Epidermal melanocyte (primary cell): ENCODE data around the gene FRAS1.
"Not testable (repeated sequence)": the region's sequence is repeated elsewhere in the genome, so short reads cannot be mapped to it uniquely, and the experiment has no call there.

Source experiments
- DNase-seq: peaks from one replicate; pipeline ENCODE4 v3.0.0; 2011; ENCODE audit warnings: low spot score; ENCODE audit not compliant: insufficient read length

The FRAS1 gene

DNA sequence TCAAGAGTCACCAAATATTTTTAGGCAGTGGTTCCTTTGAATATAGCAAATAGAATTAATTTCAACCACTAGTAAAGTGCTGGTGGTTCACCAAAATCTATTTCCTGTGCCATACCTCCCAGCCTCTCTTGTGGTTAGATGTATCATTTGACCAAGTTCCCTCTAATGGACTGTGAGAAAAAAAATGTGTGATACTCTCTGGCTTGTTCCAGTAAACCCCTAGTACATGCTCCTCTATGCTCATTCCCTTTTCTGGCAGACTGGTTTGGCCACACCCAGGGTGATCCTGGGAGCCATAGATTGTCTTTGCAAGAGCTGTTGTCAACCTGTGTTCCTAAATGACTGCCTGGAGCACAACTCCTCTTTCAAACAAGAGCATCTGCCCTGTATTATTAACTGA, 109.5 kb downstream of the FRAS1 start:
- no peak for DNase-seq

DNA sequence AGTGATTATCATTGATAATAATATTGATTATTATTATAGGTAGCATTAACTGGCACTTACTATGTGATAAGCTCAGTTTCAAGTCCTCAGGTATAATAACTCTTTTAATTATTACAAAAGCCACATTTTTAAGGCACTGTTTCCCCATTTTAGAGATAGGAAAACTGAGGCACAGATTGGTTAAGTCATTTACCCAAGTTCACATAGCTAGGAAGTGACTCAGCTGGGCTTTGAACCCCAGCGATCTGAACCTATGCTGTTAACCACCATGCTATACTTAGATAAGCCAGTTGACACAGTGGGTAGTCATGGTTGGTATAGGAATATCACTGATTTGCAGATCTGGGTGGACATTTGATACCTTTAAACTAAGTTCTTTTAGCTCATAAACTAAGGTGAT, 110.4 kb downstream of the FRAS1 start:
- no peak for DNase-seq

DNA sequence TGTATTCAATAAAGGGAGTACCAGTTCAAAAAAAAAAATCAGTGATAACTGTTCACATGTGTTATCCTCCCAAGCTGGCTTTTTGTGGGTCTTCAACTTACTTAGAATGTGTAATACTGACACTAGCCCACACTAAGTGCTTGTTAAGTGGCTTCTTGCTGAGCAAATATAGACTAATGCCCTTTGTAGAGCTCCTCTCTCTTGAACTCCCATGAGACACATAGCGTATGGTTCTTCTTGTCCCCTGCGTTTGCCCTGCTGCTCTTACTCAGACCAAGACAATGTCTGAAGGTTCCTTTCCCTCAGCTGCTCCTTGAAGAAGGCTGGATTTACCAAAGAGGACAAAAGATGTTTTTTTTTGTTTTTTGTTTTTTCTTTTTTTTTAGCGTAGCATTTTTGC, 110.9 kb downstream of the FRAS1 start:
- no peak for DNase-seq

DNA sequence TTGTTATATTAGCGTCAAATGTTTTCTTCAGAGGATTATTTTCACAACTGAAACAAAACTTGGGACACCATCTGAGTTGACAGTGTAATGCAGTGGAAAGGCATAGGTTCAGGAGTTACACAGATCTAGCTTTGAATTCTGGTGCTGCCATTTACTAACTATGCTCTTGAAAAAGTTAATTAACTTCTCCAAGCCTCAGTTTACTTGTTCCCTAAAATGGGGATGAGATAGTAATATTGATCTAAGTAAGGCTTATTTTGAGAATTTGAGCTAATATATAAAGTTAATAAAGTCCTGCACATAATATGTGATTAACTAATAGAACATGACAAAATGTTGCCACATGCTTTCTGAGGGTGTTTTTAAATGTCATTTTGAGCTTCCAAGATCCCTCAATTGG, 112.6 kb downstream of the FRAS1 start:
- no peak for DNase-seq

DNA sequence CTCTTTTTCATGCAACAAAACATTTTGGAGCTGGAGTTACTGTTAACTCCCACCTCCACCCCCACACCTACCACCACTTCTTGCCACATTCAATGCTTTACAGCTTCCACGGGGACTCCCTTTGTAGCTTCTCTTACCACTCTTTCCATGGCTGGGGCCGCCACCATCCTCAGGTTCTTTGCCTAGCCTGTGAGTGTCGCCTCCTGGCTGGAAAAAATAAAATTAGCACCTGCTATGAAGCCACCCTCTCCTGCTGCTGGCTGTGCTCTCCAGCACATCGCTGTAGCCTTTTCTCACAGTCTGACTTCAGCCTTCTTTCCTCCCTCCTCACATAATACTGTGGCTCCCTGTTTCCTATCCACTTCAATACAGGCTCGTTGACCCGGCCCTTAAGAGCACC, 114.4 kb downstream of the FRAS1 start:
- DNase-seq: no peak

DNA sequence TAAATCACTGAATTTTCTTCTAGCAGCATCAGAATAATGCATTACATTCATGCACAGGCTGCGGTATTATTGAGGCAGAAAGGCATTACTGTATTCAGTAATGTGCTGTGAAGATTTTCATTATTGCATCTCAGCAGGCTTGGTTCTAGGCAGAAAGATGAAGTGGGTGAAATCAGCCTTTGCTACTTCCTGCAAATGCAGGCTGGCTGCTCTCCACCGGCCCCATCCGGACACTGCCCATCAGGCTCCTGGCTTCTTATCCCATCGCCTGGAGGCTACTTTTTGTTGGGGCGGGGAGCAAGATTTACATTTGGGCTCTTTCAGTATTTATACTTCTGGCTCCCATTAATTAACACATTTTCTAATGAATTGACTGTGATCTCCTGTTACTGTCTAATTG, 117.8 kb downstream of the FRAS1 start:
- no peak for DNase-seq

DNA sequence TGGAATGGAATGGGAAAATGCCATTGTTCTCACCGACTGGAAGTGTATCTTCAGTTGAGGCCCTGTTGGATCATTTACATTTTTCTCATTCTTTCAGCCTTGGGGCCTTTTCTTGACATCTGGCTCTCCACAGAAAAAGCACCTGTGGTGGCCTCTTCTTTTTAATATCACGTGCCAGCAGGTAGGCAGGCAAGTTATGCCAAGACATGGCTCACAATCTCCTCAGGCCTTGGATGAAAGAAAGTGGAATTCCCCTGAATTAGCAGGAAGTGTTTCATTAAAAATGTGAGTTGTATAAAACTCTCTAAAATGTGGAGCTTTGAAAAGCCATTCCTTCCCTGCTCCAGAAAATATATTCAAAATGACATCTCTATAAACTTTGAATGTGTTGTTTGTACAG, 122.1 kb downstream of the FRAS1 start:
- DNase-seq: no peak

DNA sequence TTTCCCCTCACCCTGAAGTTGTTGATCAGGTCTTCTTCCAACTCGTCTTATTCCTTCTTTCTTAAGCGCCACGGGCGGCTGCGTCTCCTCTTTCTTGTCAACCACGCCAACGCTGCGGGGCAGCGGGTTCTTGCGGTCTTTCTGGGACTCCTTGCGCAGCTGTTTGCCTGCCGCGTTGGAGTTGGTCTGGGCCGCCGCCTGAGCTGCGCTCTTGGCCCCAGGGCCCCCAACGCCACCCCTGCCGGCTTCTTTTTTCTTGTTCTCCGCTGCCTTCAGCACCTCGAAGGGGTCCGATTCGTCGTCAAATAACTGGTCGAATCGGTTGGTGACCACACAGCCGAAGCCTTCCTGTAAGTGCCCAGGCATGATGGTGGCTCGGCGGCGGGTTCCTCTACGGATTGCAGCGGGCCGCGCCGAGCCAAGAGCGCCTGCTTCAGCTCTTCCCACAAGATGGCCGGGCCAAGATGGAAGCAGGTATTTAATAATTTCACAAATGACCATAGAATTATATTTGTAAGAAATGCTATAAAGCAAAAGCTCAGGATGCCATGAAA, 124.6 kb downstream of the FRAS1 start:
- not testable (repeated sequence) for DNase-seq

DNA sequence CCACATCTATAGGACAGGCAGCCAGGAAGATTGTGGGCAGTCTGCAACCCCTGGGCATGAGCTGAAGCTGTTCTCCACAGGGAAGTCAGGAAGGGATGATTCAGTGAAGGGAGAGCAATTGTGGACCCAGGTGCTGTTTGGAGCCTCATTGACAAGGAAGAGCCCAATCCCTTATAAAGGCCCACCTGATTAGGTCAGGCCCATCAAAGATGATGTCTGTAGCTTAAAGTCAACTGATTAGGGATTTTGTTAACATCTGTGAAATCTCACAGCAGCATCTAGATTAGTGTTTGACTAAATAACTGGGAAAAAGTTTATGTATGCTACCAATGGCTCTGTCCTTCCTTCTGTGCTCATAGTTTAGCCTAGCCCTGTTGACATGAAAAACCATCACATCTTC, 127.5 kb downstream of the FRAS1 start:
- no peak for DNase-seq

DNA sequence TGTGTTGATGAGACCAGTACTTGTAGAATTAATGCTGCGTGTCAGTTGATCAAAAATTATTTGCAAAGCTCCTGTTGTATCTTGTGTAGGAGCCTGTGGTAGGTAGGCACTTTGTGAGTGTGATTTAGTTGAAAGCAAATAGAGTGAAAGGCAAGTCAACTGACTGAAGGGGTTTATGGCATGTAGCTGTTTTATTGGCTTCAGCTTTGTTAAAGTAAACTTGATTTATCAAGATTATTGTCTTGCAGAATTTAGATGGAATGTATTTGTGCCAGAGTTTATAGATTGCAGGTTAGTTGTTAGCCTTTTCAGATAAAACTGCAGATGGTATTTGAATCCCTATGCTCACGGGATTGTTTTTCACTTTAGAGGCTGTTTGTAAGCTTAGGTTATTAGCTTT, 128.0 kb downstream of the FRAS1 start:
- DNase-seq: no peak

DNA sequence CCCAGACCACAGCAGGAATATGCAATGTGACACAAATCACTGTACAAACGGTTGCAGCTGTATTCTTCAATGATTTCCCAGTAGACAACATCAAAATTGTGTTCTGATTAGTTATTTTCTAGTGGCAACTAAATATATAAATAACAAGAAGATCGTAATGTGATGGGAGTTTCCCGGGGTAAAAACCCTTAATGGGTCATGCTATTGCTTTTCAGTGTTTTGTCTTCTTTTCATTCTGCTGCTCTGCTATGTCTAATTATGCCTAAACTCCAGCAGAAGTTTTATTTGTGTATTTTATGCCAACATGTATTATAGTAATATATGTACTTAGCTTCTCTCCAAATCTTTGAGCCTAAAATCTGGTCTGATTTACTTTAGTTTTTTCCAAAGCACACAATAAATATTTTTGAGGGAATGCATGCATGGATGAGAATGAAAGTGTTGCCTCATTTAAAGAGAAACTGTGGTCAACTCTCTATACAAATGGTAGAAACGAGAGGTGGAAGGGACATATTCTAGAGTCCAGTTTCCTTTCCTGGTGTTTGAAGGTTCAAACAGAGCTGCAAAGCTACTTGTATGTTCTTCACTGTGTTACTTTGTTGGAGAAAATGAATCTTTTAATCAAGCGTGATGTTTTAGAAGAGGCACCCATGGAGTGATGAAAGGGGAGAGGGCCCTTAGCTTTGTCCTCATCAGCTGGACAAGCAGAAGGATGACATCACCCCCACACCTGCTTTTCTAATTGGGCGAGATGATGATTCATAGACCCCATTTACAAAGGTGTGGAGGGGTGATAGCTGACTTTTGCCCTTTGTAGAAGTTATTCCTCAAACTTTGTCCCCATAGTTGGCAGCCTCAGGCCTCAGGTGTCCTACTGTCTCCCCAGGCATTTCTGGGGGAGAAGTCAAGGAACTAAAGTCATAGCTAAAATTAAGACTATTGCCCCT, 129.7 kb downstream of the FRAS1 start:
- no peak for DNase-seq

DNA sequence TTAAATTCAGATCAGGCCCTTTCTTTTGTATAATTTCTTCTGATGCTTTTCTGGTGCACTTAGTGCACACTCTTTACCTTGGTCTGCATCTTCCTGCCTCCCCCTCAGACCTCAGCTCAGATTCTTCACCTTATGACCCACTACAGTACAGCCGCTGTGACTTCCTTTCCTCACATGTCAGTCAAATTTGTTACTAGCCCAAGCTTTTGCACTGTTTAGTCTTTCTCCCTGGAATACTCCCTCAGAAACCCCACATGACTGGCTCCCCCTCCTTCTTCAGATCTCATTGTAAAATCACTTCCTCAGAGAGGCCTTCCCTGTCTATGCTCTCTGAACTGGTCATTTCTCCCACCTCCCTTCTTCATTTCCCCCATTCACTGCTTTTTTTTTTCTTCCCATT, 132.9 kb downstream of the FRAS1 start:
- DNase-seq: no peak

DNA sequence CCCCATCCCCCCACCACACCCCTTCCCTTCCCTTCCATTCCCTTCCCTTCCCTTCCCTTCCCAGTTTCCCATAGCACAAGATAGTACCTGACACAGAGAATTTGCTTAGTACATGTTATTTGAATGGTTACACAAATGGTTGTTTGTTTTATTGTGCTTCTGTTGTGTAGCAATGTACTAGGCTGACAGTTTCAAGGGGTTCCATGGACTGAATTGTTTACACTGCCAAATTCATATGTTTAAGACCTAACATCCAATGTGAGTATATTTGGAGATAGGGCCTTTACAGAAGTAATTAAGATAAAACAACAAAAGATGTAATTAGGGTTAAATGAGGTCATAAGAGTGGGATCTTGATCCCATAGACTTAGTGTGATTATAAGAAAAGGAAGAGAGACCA, 133.5 kb downstream of the FRAS1 start:
- no peak for DNase-seq

DNA sequence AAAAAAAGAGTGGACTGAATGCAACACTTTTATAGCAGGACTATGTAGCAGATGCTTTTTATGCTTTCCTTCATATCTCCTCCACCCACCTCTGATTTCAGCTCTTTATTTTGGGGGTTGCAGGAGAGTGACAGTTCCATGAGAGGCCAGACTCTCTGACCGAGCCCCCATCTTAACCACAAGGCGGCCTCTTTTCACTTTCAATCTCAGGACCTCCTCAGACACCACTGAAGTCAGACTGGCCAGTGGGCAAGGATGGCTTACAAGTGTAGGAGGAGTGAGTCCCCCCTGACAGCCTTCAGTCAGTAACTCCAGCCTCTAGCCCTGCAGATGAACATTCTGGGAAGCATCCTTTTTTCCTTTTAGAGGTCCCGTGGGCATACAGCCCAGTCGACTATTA, 140.8 kb downstream of the FRAS1 start:
- DNase-seq: no peak

DNA sequence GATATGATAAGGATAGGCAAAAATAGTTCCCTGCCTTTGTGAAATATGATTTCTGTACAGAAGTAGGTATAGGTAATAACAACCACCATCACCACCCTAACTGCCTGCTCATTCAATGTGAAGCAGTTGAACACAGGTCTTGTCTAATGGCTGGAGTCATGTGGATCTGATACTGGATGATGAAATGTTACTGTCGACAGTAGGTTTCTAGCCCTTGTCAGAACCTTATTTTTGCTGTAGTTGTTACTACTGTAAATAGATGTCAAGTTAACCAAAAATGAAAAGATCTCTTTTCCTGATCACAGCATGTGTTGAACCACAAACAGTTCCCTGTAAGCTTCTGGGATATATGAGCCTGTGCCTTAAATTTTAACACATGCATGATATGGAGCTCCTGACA, 142.9 kb downstream of the FRAS1 start:
- DNase-seq: no peak

DNA sequence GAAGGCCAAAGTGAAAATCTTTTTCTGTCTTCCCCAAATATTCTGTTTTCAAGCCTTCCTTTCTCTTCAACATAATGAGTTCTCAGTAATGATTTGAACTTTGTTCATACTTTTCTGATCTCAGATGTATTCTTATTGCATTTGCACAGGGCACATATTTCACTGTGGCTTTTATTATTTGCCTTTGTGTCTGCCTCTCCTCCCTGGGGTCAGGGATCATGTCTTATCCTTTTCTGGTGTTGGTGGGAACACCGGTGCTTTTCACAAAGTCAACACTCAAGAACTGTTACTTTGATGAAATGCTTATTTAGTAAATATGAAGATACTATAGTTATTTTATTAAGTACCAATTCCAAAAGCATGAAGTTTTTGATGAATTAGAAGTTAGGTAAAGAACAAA, 143.8 kb downstream of the FRAS1 start:
- DNase-seq: no peak

DNA sequence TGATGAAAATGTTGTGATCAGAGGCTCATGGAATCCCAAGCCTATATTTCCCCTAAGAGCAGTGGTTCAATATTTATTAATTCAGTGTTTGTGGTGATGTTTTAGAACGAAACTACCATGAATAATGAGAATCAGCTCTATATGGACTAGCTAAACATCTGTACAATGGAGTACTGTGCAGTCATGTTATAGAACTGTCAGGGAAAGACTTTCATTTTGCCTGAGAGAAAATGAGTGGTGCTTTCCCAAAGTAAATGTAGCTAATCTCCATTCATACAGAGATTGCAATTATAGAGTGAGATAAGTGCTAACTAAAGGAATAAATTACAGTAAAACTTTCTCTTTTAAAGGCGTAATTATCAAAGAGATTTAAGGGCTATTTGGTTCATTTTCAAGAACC, 147.1 kb downstream of the FRAS1 start:
- no peak for DNase-seq

DNA sequence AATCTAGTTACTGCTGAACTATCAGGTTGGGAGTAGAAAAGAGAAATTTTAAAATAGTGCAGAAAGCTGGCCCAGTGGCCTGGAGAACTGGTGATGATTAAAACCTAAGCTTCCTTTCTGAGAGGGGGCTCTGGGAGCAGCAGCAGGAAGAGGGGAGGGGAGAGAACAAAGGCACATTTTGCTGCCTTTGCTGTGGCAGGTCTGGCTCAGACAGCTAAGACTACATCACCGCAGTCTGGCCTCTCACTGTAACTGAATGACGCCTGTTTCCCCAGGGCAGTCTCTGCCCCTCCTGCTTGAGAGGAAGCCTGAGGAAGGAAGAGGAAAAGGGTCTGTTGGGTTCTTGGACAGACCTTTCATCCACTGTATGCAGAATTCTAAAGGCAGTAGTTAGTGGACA, 148.5 kb downstream of the FRAS1 start:
- DNase-seq: no peak

DNA sequence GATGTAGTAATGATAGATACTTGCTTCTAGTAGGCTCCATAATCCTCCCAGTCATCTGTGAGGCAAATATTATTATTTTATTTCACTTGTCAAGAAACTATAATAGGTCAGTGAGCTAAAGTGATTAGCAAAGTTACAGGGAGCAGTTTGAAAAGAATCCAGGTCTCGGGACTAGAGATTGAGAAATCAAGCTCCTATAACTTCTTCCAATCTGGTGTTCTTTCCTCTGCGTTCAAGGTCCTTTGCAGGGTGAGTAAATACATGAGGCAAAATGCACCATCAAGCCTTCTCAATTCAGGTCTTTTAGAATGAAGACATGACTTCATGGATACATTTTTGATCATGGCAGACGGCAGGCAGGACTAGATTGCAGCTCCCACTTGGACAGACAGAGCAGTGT, 150.4 kb downstream of the FRAS1 start:
- no peak for DNase-seq

DNA sequence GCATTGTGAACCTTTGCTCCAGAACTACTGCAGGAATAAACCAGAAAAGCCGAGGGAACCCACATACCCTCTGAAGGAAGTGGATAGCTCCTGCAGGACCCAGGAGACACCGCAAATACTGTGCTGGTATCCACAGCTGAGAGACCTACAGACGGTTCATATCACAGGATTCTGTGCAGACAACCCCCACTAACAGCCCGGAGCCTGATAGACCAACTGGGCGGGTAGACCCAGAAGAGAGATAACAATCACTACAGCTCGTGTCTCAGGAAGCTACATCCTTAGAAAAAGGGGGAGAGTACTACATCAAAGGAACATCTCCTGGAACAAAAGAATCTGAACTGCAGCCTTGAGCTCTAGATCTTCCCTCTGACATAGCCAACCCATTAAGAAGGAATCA, 150.8 kb downstream of the FRAS1 start:
- DNase-seq: no peak

DNA sequence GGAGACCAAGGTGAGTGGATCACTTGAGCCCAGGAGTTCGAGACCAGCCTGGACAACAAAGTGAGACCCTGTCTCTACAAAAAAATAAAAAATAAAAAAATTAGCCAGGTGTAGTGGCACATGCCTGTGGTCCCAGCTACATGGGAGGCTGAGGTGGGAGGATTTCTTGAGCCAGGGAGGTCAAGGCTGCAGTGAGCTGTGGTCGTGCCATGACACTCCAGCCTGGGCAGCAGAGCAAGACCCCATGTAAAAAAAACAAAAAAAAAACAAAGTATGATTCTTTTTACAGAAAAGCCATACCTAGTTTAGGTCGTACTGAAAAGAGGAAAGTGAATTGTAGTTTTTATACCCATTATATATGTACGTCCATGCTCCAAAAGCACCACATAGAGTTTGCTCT, 151.8 kb downstream of the FRAS1 start:
- not testable (repeated sequence) for DNase-seq

DNA sequence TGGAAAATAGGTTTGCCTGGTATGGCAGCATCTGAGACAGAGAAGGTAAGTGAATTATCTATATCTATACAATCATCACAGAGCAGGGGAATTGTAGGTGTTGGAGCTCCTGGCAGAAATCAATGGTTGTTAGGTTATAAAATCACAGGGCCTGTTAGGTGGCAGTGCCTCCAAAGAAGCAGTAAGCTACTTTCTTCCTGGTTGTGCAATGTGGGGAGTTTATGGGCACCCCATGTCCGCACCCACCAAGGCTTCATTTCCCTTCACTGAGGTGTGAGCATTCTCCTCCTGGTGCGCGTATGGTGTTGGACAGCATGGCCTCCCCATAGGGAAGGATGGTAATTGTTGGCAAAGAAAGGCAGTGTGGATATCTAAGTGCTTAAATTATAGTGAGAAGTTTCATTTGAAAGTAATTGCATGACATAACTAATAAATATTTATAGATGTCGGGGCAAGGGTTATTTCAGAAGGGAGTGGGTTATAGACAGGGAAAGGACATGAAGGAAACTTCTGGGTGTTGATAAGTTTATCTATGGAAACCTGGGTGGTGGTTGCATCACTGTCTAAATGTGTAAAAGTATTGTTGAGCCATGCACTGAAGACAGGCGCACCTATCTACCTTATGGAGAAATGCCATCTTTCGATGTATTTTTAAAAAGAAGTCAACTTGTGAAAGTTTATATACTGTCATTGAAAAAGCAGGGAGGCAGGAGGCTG, 153.7 kb downstream of the FRAS1 start:
- DNase-seq: no peak

DNA sequence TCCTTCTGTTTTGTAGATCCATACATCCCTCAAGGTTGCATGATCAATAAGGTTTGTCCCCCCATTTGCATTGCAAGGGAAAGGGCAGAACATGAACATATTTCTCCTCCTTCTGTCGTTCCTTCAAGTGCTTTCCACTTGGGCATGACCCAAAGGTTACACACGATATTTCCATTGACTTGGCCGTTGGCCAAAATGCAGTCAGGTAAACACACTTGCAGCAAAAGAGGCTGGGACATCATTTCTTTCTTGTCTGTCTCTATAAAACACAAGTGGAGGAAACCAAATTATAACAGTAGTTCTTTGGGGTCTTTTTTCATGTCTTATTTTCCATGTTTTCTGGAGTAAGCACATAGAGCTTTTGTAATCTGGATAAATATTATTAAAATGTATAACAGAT, 156.1 kb downstream of the FRAS1 start:
- DNase-seq: no peak
